HG03457 (cell line): ENCODE measurements around the gene PDRG1.
"Not testable (repeated sequence)": the region's sequence is repeated elsewhere in the genome, so short reads cannot be mapped to it uniquely, and the experiment has no call there.

Source experiments
- ATAC-seq: cut with Tn5 transposase; IDR thresholded peaks from one replicate; pipeline ENCODE4 v1.9.1; 2021; ENCODE audit warnings: moderate number of reproducible peaks; ENCODE audit not compliant: unreplicated experiment

Gene PDRG1

GRCh38 chr20:31929631-31930030 is 22.2 kb downstream of the PDRG1 start:
- not testable (repeated sequence) for ATAC-seq

GRCh38 chr20:31927627-31928159 is 24.2 kb downstream of the PDRG1 start:
- ATAC-seq, result no peak

- no peak for ATAC-seq
These were observed 25.4 kb downstream of the PDRG1 start for GRCh38 chr20:31926493-31926892.

- no peak for ATAC-seq
These were observed 26.2 kb downstream of the PDRG1 start for GRCh38 chr20:31925631-31926030.

GRCh38 chr20:31924561-31924960 is 27.3 kb downstream of the PDRG1 start:
- ATAC-seq, result no peak

- ATAC-seq, result no peak
These were observed 28.2 kb downstream of the PDRG1 start for GRCh38 chr20:31923388-31924331.

- no peak for ATAC-seq
These were observed 29.3 kb downstream of the PDRG1 start for GRCh38 chr20:31922588-31922987.

GRCh38 chr20:31922181-31922580 is 29.7 kb downstream of the PDRG1 start:
- no peak for ATAC-seq

- ATAC-seq, result not testable (repeated sequence)
These were observed 30.4 kb downstream of the PDRG1 start for GRCh38 chr20:31921480-31921879.

GRCh38 chr20:31920275-31920855 is 31.5 kb downstream of the PDRG1 start:
- ATAC-seq, result no peak

GRCh38 chr20:31919410-31920155 is 32.3 kb downstream of the PDRG1 start:
- ATAC-seq, result no peak

GRCh38 chr20:31918466-31919105 is 33.3 kb downstream of the PDRG1 start:
- no peak for ATAC-seq

- ATAC-seq, result not testable (repeated sequence)
These were observed 33.9 kb downstream of the PDRG1 start for GRCh38 chr20:31917962-31918412.

- ATAC-seq, result no peak
These were observed 35.1 kb downstream of the PDRG1 start for GRCh38 chr20:31916708-31917107.

- no peak for ATAC-seq
These were observed 36.2 kb downstream of the PDRG1 start for GRCh38 chr20:31915491-31916280.

- ATAC-seq, result no peak
These were observed 37.7 kb downstream of the PDRG1 start for GRCh38 chr20:31914170-31914569.

- no peak for ATAC-seq
These were observed 38.3 kb downstream of the PDRG1 start for GRCh38 chr20:31913431-31914157.

GRCh38 chr20:31910071-31910803 is 41.6 kb downstream of the PDRG1 start:
- no peak for ATAC-seq
